ENCODE results near the gene CERKL. TPM values are rescaled to one million over a fixed set of nuclear protein-coding genes. Genes with fewer than 3 reads are reported as not detected.

The CERKL gene
- total RNA-seq, 6 experiments from 2014 or later = 0.37 TPM; not detected in 5

- Histone ChIP-seq H3K4me3 (no peak overlapping the region), H3K4me1 (peaks cover 0 to 4% (median 0%) of the 10 kb centered on the region in 4 donors), H3K27ac (no peak overlapping the region), H3K9me3 (no peaks in the 10 kb centered on the region), H3K27me3 (peaks cover 0 to 4% of the 10 kb centered on the region in 2 donors), H3K36me3 (no peaks in the 10 kb centered on the region)
- no peak for TF ChIP-seq POLR2A (IDR thresholded peaks at IDR 0.05)
- TF ChIP-seq, protein P1, sequence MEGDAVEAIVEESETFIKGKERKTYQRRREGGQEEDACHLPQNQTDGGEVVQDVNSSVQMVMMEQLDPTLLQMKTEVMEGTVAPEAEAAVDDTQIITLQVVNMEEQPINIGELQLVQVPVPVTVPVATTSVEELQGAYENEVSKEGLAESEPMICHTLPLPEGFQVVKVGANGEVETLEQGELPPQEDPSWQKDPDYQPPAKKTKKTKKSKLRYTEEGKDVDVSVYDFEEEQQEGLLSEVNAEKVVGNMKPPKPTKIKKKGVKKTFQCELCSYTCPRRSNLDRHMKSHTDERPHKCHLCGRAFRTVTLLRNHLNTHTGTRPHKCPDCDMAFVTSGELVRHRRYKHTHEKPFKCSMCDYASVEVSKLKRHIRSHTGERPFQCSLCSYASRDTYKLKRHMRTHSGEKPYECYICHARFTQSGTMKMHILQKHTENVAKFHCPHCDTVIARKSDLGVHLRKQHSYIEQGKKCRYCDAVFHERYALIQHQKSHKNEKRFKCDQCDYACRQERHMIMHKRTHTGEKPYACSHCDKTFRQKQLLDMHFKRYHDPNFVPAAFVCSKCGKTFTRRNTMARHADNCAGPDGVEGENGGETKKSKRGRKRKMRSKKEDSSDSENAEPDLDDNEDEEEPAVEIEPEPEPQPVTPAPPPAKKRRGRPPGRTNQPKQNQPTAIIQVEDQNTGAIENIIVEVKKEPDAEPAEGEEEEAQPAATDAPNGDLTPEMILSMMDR (IDR thresholded peaks at IDR 0.05) = no peak
- WGBS (ENCODE audit: insufficient coverage, low coverage, low lambda C conversion rate, missing lambda C conversion rate) = 10% methylated on average over 18 of the region's 18 CpGs
- ATAC-seq = no peak
- intact Hi-C loops (cut with DNase I) = no loop called here
- no peak for DNase-seq
Measured at GRCh38 chr2:181678861-181679543, 22.1 kb upstream of the CERKL start.

DNA sequence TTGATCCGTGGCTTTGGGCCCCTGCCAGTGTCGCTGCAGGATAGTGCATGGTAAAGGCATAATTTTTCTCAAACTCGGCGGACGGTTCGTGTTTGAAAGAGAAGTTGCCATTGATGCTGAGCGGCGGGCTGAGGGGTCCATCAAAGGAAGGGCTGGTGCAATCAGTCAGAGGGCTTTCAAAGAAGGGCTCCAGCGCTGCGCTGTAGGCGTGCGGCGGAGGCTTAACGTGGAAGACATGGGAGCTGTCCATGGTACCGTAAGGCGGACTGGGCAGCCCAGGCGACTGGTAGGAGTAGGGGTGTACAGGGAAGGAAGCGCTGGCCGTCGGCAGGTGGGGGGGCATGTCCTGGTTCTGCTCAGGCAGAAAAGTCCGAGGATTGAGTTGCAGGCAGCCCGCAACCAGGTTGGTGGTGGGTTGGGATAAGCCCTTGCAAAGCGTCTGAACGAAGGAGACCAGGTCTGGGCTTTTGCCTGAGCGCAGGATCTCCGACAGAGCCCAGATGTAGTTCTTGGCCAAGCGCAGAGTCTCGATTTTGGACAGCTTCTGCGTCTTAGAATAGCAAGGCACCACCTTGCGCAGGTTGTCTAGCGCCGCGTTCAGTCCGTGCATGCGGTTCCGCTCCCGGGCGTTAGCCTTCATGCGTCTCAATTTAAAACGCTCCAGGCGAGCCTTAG lies 21.1 kb upstream of the CERKL start:
- intact Hi-C loops (cut with DNase I) = no loop called here
- peaks cover 0 to 4% of the 10 kb centered on the region in 2 donors for H3K27me3 ChIP-seq

GRCh38 chr2:181675254-181675653 lies 18.3 kb upstream of the CERKL start:
- Histone ChIP-seq H3K27me3 (no peaks in the 10 kb centered on the region), H3K36me3 (no peaks in the 10 kb centered on the region), H3K27ac (no peak overlapping the region), H3K9me3 (no peaks in the 10 kb centered on the region), H3K4me3 (no peak overlapping the region), H3K4me1 (peaks cover 0 to 4% (median 0%) of the 10 kb centered on the region in 4 donors)
- DNase-seq (no peak), ATAC-seq (no peak)
- 23% methylated on average over 4 of the region's 4 CpGs for WGBS (ENCODE audit: insufficient coverage, low coverage, low lambda C conversion rate, missing lambda C conversion rate)
- intact Hi-C loops (cut with DNase I) = no loop called here
- no peak for TF ChIP-seq POLR2A (IDR thresholded peaks at IDR 0.05)
- TF ChIP-seq, protein P1 (IDR thresholded peaks at IDR 0.05) = no peak

More for the DNA sequence above, 21.1 kb upstream of the CERKL start:
- DNase-seq = peak; percentile 47 to 71 (median 60)
- no peaks in the 10 kb centered on the region for H3K9me3 ChIP-seq
- H3K36me3 ChIP-seq = no peaks in the 10 kb centered on the region
- TF ChIP-seq, protein P1 (IDR thresholded peaks at IDR 0.05) = no peak
- no peak for TF ChIP-seq POLR2A (IDR thresholded peaks at IDR 0.05)
- peaks cover 0 to 4% (median 0%) of the 10 kb centered on the region in 4 donors for H3K4me1 ChIP-seq
- no peak overlapping the region for H3K4me3 ChIP-seq
- ATAC-seq = peak; percentile 68 to 87 (median 78)
- no peak overlapping the region for H3K27ac ChIP-seq
- 15% methylated on average over 19 of the region's 41 CpGs for WGBS (ENCODE audit: insufficient coverage, low coverage, low lambda C conversion rate, missing lambda C conversion rate)

- no peak overlapping the region for H3K4me3 ChIP-seq
- no peak overlapping the region for H3K27ac ChIP-seq
- H3K9me3 ChIP-seq = no peaks in the 10 kb centered on the region
- H3K36me3 ChIP-seq = no peaks in the 10 kb centered on the region
- intact Hi-C loops (cut with DNase I) = no loop called here
- peaks cover 0 to 4% (median 0%) of the 10 kb centered on the region in 4 donors for H3K4me1 ChIP-seq
- no peak for ATAC-seq
- no peak for DNase-seq
- no peaks in the 10 kb centered on the region for H3K27me3 ChIP-seq
- TF ChIP-seq, protein P1 (IDR thresholded peaks at IDR 0.05) = no peak
- no peak for TF ChIP-seq POLR2A (IDR thresholded peaks at IDR 0.05)
Measured at GRCh38 chr2:181674461-181674860, 17.6 kb upstream of the CERKL start.
